Left ventricle myocardium inferior (tissue), 1 donor: ENCODE results near the gene GPRC5B. TPM values are rescaled to one million over a fixed set of nuclear protein-coding genes. Genes with fewer than 3 reads are reported as not detected.

Experiments used
- DNase-seq: peaks from one replicate; pipeline ENCODE4 v3.0.0-alpha.2; 2020
- H3K27ac ChIP-seq: fragments of 200-600 bp; replicated peaks from 2 replicates; pipeline ENCODE4 v1.8.0; 2021
- H3K27me3 ChIP-seq: fragments of 200-600 bp; 2 replicates; pipeline ENCODE4 v1.8.0; 2021; ENCODE audit warnings: low read depth
- H3K36me3 ChIP-seq: fragments of 200-600 bp; 2 replicates; pipeline ENCODE4 v1.8.0; 2021
- H3K4me1 ChIP-seq: fragments of 200-600 bp; 2 replicates; pipeline ENCODE4 v1.8.0; 2021
- H3K4me3 ChIP-seq: fragments of 200-600 bp; 2 replicates; pipeline ENCODE4 v1.8.0; 2021; ENCODE audit warnings: mild to moderate bottlenecking, moderate library complexity
- H3K9me3 ChIP-seq: fragments of 200-600 bp; replicated peaks from 2 replicates; pipeline ENCODE4 v1.8.0; 2021
- intact Hi-C: fragments of 100-400 bp; cut with micrococcal nuclease; formaldehyde crosslinking; loops from one replicate; pipeline ENCODE4 v1.11.0; 2022
- total RNA-seq: library from RNA; stranded (reverse); fragmentation: NEBNext Ultra II Directional; extraction: Animal tissue kit (Norgen Biotek cat#: 25700); gene quantifications from one replicate; pipeline ENCODE4 v1.2.1, GENCODE V29; 2021
- TF ChIP-seq, protein P1 (sequence below): fragments of 200-600 bp; IDR thresholded peaks from 2 replicates; pipeline ENCODE4 v1.8.0; 2021; ENCODE audit warnings: antibody characterized with exemption, mild to moderate bottlenecking, borderline replicate concordance
- donor health status: DM: no; HTN: yes; CAD: no; lungs with severe emphysema.

Gene GPRC5B
- total RNA-seq, 1 donor from 2014 or later: 82.3 TPM

DNA sequence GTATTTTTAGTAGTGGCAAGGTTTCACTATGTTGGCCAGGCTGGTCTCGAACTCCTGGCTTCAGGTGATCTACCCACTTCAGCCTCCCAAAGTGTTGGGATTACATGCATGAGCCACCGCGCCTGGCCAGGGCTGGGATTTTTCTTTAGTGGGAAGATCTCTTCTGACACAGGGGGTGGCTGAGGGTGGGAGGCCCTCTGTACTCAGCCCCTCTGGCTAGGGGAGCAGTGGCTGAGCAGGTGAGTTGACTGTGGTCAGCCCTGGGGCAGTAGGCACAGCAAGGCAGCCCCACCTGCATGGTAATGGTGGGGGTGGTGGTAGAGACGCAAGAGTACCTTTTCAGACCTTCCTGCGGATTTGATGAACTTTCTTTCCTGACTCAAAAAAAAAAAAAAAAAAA lies 12.3 kb upstream of the GPRC5B start:
- intact Hi-C loops: no loop called here
- H3K4me1 ChIP-seq: no peaks in the 10 kb centered on the region
- no peaks in the 10 kb centered on the region for H3K9me3 ChIP-seq
- no peaks in the 10 kb centered on the region for H3K36me3 ChIP-seq
- no peak overlapping the region for H3K27ac ChIP-seq
- TF ChIP-seq, protein P1, sequence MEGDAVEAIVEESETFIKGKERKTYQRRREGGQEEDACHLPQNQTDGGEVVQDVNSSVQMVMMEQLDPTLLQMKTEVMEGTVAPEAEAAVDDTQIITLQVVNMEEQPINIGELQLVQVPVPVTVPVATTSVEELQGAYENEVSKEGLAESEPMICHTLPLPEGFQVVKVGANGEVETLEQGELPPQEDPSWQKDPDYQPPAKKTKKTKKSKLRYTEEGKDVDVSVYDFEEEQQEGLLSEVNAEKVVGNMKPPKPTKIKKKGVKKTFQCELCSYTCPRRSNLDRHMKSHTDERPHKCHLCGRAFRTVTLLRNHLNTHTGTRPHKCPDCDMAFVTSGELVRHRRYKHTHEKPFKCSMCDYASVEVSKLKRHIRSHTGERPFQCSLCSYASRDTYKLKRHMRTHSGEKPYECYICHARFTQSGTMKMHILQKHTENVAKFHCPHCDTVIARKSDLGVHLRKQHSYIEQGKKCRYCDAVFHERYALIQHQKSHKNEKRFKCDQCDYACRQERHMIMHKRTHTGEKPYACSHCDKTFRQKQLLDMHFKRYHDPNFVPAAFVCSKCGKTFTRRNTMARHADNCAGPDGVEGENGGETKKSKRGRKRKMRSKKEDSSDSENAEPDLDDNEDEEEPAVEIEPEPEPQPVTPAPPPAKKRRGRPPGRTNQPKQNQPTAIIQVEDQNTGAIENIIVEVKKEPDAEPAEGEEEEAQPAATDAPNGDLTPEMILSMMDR: no peak
- peaks cover 15% of the 10 kb centered on the region for H3K27me3 ChIP-seq
- DNase-seq: no peak
- H3K4me3 ChIP-seq: no peak overlapping the region

DNA sequence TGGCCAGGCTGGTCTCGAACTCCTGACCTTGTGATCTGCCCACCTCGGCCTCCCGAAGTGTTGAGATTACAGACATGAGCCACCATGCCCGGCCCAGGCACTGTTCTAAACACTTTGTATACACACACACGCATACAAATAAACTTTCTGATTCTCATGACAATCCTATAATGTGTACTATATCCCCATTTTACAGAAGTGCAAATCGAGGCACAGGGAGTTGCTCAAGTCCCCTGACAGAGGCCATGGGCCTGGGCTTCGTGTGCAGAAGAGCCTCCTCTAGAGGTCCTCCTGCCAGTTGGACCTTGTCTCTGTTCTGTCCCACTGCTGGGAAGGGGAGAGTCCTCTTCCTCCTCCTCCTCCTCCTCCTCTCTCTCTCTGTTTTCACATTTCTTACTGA lies 9.9 kb upstream of the GPRC5B start:
- Histone ChIP-seq H3K9me3 (peaks cover 5% of the 10 kb centered on the region), H3K4me3 (no peak overlapping the region), H3K4me1 (no peaks in the 10 kb centered on the region), H3K27me3 (peaks cover 15% of the 10 kb centered on the region), H3K36me3 (no peaks in the 10 kb centered on the region), H3K27ac (no peak overlapping the region)
- TF ChIP-seq, protein P1: no peak
- no peak for DNase-seq
- intact Hi-C loops: no loop called here

DNA sequence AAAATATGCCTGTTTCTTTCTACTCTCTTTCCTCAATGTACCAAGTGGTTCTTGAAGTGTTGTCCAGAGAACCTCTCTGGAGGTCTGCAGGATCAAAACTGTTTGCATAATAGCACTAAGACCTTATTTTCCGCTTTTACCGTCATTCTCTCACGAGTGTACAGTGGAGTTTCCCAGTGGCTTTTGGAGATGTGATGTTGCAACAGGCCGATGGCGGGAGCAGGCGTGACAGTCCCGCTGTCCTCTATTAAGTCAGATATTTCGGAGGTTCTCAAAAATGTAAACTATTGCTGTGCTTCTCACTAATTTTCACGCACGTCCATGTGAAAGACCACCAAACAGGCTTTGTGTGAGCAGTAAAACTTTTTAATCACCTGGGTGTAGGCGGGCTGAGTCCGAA lies 8.3 kb upstream of the GPRC5B start:
- intact Hi-C loops: no loop called here
- TF ChIP-seq, protein P1: no peak
- Histone ChIP-seq H3K4me1 (no peaks in the 10 kb centered on the region), H3K4me3 (no peak overlapping the region), H3K27ac (no peak overlapping the region), H3K27me3 (peaks cover 8% of the 10 kb centered on the region), H3K36me3 (no peaks in the 10 kb centered on the region), H3K9me3 (peaks cover 5% of the 10 kb centered on the region)
- DNase-seq: no peak

DNA sequence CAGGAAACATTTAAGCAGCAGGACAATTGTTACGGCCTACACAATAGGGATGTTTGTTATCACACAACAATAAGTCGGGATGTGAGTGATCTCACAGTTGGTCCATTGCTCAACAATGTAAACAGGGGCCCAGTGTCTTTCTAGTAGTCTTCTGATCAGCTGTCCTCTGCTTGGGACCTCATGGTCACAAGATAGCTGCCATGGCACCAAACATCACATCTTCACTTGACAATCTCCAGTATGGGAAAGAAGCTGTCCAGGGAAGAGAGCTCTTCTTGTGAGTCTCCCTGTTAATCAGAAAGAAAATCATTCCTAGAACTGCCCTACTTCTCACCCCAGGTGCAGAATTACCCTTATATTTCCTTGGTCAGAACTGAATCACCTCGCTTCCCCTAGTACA lies 6.3 kb upstream of the GPRC5B start:
- TF ChIP-seq, protein P1: no peak
- H3K36me3 ChIP-seq: no peaks in the 10 kb centered on the region
- peaks cover 5% of the 10 kb centered on the region for H3K4me1 ChIP-seq
- H3K9me3 ChIP-seq: peaks cover 5% of the 10 kb centered on the region
- no peaks in the 10 kb centered on the region for H3K27me3 ChIP-seq
- no peak for DNase-seq
- H3K27ac ChIP-seq: no peak overlapping the region
- no peak overlapping the region for H3K4me3 ChIP-seq
- intact Hi-C loops: no loop called here

DNA sequence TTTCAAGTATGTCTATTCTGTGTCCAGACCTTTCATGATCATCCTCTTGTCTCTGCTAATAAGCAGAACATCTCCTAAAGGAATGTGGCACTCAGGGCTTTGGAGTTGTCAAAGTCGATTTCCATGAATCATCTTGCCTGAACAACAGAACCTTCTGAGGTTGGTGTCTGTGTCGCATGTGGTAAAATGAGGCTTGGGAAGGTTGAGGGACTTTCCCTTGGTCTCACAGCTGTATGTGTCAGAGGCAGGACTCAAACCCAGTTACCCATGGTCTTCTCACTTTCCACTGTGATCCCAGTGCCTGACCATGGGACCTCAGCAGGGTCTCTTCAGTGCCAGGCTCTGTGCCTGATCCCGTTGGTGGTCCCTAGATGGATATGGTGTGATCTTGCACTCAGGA lies 4.2 kb upstream of the GPRC5B start:
- DNase-seq: no peak
- no peaks in the 10 kb centered on the region for H3K36me3 ChIP-seq
- TF ChIP-seq, protein P1: no peak
- peaks cover 23% of the 10 kb centered on the region for H3K4me1 ChIP-seq
- no peak overlapping the region for H3K4me3 ChIP-seq
- no peak overlapping the region for H3K27ac ChIP-seq
- intact Hi-C loops: loop anchor here (10.0 kb wide), 1 partner anchor 254 kb away; no protein-coding TSS in a partner anchor
- H3K27me3 ChIP-seq: no peaks in the 10 kb centered on the region
- peaks cover 5% of the 10 kb centered on the region for H3K9me3 ChIP-seq
